ENCODE measurements around the gene MYRF. TPM values are rescaled to one million over a fixed set of nuclear protein-coding genes. Genes with fewer than 3 reads are reported as not detected.

Gene MYRF
- total RNA-seq, 1 experiment from 2014 or later: 5.1 TPM

DNA sequence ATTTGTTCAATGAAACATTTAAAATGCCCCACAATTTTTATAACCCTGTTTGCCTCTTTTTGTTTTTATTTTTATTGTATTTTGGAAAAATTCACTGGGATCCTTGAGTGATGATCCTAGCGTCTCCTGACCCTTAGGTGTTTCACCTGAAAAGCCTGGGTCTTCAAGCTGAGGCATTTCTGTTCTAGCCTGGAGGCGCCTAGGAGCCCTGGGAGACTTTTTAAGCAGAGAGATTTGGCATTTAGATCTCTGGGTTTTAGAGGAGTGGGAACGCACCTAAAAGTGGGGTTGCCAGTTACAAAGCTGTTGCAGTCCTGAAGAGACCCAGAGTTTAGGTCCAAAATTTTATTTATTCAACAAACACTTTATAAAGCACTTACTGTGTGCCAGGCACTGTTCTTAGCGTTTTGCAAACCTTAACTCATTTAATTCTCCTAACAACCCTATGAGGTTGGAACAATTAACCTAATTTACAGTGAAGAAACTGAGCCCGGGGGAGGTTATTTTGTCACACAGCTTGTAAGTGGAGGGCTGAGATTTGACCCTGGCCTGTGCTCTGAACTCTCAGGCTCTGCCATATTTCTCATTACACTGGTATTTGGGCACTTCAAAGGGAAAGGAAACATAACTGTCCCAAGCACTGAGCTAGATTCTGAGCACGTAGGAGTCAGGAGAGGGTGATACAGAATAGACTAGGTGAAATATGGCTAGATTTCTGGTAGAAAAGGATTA is 65.2 kb downstream of the MYRF start:
- no peaks in the 10 kb centered on the region for H3F3A ChIP-seq (ENCODE audit: low read length, unreplicated experiment)
- peak; percentile 7 for DNase-seq
- peak overlapping the region; percentile 92 for H3K4me2 ChIP-seq (ENCODE audit: low read length)
- no peaks in the 10 kb centered on the region for H4K20me1 ChIP-seq (ENCODE audit: low read length)
- ChIA-PET CTCF (interaction anchor here (1.0 kb wide), 1 partner anchor 21 kb away, joined by 5 read pairs; no protein-coding TSS in a partner anchor), POLR2A (ENCODE audit: unreplicated experiment) (interaction anchor here (0.5 kb wide), 2 partner anchors 116 to 149 kb away, joined by 3 read pairs; no protein-coding TSS in a partner anchor)
- H3K9me2 ChIP-seq (replicated peaks; ENCODE audit: low read length): no peaks in the 10 kb centered on the region
- peaks cover 44% of the 10 kb centered on the region for H3K79me2 ChIP-seq (ENCODE audit: low read length)
- ATAC-seq: no peak
- H3K27me3 ChIP-seq (ENCODE audit: low read length): no peaks in the 10 kb centered on the region
- intact Hi-C loops (cut with micrococcal nuclease): loop anchor here (1.0 to 5.0 kb wide), 2 partner anchors 25 to 75 kb away; partner anchors contain the start of genes FADS3, FEN1 and TMEM258
- TF ChIP-seq, protein P1, sequence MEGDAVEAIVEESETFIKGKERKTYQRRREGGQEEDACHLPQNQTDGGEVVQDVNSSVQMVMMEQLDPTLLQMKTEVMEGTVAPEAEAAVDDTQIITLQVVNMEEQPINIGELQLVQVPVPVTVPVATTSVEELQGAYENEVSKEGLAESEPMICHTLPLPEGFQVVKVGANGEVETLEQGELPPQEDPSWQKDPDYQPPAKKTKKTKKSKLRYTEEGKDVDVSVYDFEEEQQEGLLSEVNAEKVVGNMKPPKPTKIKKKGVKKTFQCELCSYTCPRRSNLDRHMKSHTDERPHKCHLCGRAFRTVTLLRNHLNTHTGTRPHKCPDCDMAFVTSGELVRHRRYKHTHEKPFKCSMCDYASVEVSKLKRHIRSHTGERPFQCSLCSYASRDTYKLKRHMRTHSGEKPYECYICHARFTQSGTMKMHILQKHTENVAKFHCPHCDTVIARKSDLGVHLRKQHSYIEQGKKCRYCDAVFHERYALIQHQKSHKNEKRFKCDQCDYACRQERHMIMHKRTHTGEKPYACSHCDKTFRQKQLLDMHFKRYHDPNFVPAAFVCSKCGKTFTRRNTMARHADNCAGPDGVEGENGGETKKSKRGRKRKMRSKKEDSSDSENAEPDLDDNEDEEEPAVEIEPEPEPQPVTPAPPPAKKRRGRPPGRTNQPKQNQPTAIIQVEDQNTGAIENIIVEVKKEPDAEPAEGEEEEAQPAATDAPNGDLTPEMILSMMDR (conservative IDR thresholded peaks at IDR 0.05; ENCODE audit: low read depth, low read length): no peak
- TF ChIP-seq EZH2 (IDR thresholded peaks at IDR 0.05; ENCODE audit: low read length, unreplicated experiment) (no peak), EZH2phosphoT487 (IDR thresholded peaks at IDR 0.05; ENCODE audit: borderline replicate concordance, low read length) (no peak)
- no peaks in the 10 kb centered on the region for H3K9me3 ChIP-seq (ENCODE audit: low read length)
- H3K9ac ChIP-seq (ENCODE audit: low read length): peak overlapping the region; percentile 92
- BruUV-seq (replicated peaks): TSS peak; percentile 25
- H3K36me3 ChIP-seq (ENCODE audit: low read depth, low read length): peaks cover 7% of the 10 kb centered on the region; the same call in 1 of the 2 replicates
- H3K4me1 ChIP-seq (ENCODE audit: insufficient read depth, low read length): peaks cover 47% of the 10 kb centered on the region
- H3K4me3 ChIP-seq (ENCODE audit: low read length): peak overlapping the region; percentile 78
- peak overlapping the region; percentile 66 for H2AFZ ChIP-seq (ENCODE audit: low read length)
- peak overlapping the region; percentile 39 for H3K27ac ChIP-seq (ENCODE audit: low read length)

DNA sequence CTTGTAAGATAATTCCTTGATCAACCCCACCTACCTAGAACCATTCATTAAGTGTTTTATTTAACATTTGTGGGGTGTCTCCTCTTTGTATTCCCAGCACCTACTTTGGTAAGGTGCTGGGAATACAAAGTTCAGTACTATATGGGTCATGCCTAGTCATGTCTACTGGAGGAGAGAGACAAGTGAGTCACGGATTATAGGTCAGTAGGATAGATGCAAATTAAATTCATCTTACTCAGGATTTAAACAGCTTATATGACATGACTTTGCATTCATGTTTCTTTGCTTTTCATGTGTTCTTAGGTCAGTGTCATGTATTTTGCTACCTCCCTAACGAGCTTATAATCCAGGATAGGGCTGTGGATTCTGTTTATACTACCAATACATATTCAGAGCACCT is 67.7 kb downstream of the MYRF start:
- DNase-seq (peak; percentile 81), ATAC-seq (peak; percentile 5)
- H3K27ac ChIP-seq (ENCODE audit: low read length): peak overlapping the region; percentile 81
- intact Hi-C loops (cut with micrococcal nuclease): no loop called here
- TF ChIP-seq EZH2phosphoT487 (IDR thresholded peaks at IDR 0.05; ENCODE audit: borderline replicate concordance, low read length) (no peak), EZH2 (IDR thresholded peaks at IDR 0.05; ENCODE audit: low read length, unreplicated experiment) (no peak)
- TF ChIP-seq, protein P1 (conservative IDR thresholded peaks at IDR 0.05; ENCODE audit: low read depth, low read length): no peak
- no peaks in the 10 kb centered on the region for H3K9me3 ChIP-seq (ENCODE audit: low read length)
- POLR2A ChIA-PET (ENCODE audit: unreplicated experiment): interaction anchor here (0.6 kb wide), 1 partner anchor 175 kb away, joined by 6 read pairs; no protein-coding TSS in a partner anchor
- peaks cover 38% of the 10 kb centered on the region for H3K79me2 ChIP-seq (ENCODE audit: low read length)
- H3K27me3 ChIP-seq (ENCODE audit: low read length): no peaks in the 10 kb centered on the region
- no TSS peak for BruUV-seq (replicated peaks)
- H3K9me2 ChIP-seq (replicated peaks; ENCODE audit: low read length): no peaks in the 10 kb centered on the region
- CTCF ChIA-PET: interaction anchor here (0.5 to 0.9 kb wide), 2 partner anchors 23 to 520 kb away, joined by 3 to 5 read pairs; no protein-coding TSS in a partner anchor
- H2AFZ ChIP-seq (ENCODE audit: low read length): no peak overlapping the region
- H3K4me3 ChIP-seq (ENCODE audit: low read length): peak overlapping the region; percentile 24; the same call in 1 of the 2 replicates
- no peaks in the 10 kb centered on the region for H4K20me1 ChIP-seq (ENCODE audit: low read length)
- no peaks in the 10 kb centered on the region for H3F3A ChIP-seq (ENCODE audit: low read length, unreplicated experiment)
- H3K4me1 ChIP-seq (ENCODE audit: insufficient read depth, low read length): peaks cover 42% of the 10 kb centered on the region
- 0 out of 2 replicates have a peak overlapping the region, but pooled peaks have one; percentile 19 for H3K9ac ChIP-seq (ENCODE audit: low read length)
- H3K4me2 ChIP-seq (ENCODE audit: low read length): peak overlapping the region; percentile 72
- no peaks in the 10 kb centered on the region for H3K36me3 ChIP-seq (ENCODE audit: low read depth, low read length)

Measured in PC-3 (cell line).